ENCODE measurements around the gene XCR1. TPM values are rescaled to one million over a fixed set of nuclear protein-coding genes. Genes with fewer than 3 reads are reported as not detected.

Gene XCR1
- total RNA-seq, 4 donors from 2014 or later = 0.38 to 8.2 (median 3.0) TPM

GRCh38 chr3:45974686-45975085, 52.6 kb downstream of the XCR1 start:
- intact Hi-C loops (cut with DNase I; ENCODE audit: low total_unique reads) = no loop called here
- WGBS, 2 donors = 65 to 73% methylated on average over 4 of the region's 4 CpGs
- no peak overlapping the region for H3K4me3 ChIP-seq (ENCODE audit: low read depth, poor library complexity, severe bottlenecking)
- no peak for TF ChIP-seq POLR2A (IDR thresholded peaks at IDR 0.05)
- TF ChIP-seq, protein P1, sequence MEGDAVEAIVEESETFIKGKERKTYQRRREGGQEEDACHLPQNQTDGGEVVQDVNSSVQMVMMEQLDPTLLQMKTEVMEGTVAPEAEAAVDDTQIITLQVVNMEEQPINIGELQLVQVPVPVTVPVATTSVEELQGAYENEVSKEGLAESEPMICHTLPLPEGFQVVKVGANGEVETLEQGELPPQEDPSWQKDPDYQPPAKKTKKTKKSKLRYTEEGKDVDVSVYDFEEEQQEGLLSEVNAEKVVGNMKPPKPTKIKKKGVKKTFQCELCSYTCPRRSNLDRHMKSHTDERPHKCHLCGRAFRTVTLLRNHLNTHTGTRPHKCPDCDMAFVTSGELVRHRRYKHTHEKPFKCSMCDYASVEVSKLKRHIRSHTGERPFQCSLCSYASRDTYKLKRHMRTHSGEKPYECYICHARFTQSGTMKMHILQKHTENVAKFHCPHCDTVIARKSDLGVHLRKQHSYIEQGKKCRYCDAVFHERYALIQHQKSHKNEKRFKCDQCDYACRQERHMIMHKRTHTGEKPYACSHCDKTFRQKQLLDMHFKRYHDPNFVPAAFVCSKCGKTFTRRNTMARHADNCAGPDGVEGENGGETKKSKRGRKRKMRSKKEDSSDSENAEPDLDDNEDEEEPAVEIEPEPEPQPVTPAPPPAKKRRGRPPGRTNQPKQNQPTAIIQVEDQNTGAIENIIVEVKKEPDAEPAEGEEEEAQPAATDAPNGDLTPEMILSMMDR (IDR thresholded peaks at IDR 0.05) = no peak
- DNase-seq (ENCODE audit: low spot score in 2 of 2) = no peak

- H3K4me3 ChIP-seq (ENCODE audit: low read depth, poor library complexity, severe bottlenecking) = no peak overlapping the region
- DNase-seq (ENCODE audit: low spot score in 2 of 2) = no peak
- no peak for TF ChIP-seq POLR2A (IDR thresholded peaks at IDR 0.05)
- TF ChIP-seq, protein P1 (IDR thresholded peaks at IDR 0.05) = no peak
- 79 to 82% methylated on average over 6 of the region's 6 CpGs for WGBS, 2 donors
- intact Hi-C loops (cut with DNase I; ENCODE audit: low total_unique reads) = no loop called here
Observed at GRCh38 chr3:45972534-45973402, 54.5 kb downstream of the XCR1 start.

- no peak for TF ChIP-seq POLR2A (IDR thresholded peaks at IDR 0.05)
- TF ChIP-seq, protein P1 (IDR thresholded peaks at IDR 0.05) = no peak
- WGBS, 2 donors = 94 to 97% methylated on average over 3 of the region's 3 CpGs
- intact Hi-C loops (cut with DNase I; ENCODE audit: low total_unique reads) = no loop called here
- no peak for DNase-seq (ENCODE audit: low spot score in 2 of 2)
- H3K4me3 ChIP-seq (ENCODE audit: low read depth, poor library complexity, severe bottlenecking) = no peak overlapping the region
Observed at GRCh38 chr3:45969953-45970352, 57.3 kb downstream of the XCR1 start.

GRCh38 chr3:45969116-45969515, 58.2 kb downstream of the XCR1 start:
- intact Hi-C loops (cut with DNase I; ENCODE audit: low total_unique reads) = no loop called here
- no peak overlapping the region for H3K4me3 ChIP-seq (ENCODE audit: low read depth, poor library complexity, severe bottlenecking)
- DNase-seq (ENCODE audit: low spot score in 2 of 2) = no peak
- 88 to 93% methylated on average over 3 of the region's 3 CpGs for WGBS, 2 donors
- TF ChIP-seq, protein P1 (IDR thresholded peaks at IDR 0.05) = no peak
- TF ChIP-seq POLR2A (IDR thresholded peaks at IDR 0.05) = no peak

DNA sequence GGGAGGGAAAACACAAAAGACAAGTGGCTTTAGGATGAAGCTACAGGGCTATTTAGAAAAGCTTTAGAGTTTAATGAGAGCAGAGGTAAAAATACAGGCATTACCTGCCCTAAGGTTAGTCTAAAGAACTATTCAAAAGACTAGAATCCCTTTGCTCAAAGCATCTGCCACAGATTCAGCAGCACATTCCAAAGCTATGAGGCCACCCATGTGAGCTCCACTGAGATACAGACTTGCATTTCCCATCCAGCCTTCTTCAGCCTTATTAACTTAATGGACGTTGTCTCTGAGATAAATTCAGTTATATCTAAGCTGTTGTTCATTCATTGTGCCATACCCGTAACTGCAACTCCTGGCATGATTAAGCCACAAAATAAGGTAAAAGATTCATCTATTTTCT, 58.6 kb downstream of the XCR1 start:
- no peak overlapping the region for H3K4me3 ChIP-seq (ENCODE audit: low read depth, poor library complexity, severe bottlenecking)
- intact Hi-C loops (cut with DNase I; ENCODE audit: low total_unique reads) = no loop called here
- no peak for DNase-seq (ENCODE audit: low spot score in 2 of 2)
- TF ChIP-seq, protein P1 (IDR thresholded peaks at IDR 0.05) = no peak
- no peak for TF ChIP-seq POLR2A (IDR thresholded peaks at IDR 0.05)
- 85 to 90% methylated on average over 2 of the region's 2 CpGs for WGBS, 2 donors
